ENCODE results near the gene WNT9B.

WNT9B gene

DNA sequence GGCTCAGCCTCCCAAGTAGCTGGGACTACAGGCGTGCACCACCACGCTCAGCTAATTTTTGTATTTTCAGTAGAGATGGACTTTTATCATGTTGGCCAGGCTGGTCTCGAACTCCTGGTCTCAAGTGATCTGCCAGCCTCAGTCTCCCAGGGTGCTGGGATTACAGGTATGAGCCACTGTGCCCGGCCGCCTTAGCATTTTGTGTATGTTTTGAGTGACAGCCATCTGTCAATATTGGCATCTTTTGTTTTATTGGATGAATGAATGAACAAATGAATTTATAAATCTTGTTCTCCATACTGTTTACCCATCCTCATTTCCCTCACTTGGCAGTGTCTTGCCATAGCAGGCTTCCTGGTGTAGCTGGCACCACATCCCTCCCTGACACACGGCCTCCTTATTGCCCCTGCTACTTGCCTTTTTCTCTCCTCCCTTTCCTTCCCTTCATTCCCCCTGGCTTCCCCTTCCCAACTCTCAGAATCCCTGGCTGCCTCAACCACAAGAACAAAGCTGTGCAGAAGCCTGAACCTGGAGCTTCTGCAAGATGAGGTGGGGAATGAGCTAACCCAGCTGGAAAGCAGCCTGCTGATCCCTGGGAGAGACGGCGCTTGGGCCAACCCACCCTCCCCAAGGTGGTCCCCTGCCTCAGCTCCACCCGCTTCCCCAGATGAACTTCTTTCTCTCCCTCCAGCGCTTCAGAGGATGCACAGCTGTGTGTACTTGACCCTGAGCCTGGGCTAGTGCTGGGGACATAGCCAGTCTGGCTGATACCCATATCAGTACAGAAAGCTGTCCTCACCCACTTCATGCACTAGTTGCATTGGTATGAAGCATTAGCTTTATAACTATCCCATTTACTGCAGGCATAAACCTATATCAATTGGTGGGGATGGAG, 34.3 kb downstream of the WNT9B start:
- DNase-seq: no peak

DNA sequence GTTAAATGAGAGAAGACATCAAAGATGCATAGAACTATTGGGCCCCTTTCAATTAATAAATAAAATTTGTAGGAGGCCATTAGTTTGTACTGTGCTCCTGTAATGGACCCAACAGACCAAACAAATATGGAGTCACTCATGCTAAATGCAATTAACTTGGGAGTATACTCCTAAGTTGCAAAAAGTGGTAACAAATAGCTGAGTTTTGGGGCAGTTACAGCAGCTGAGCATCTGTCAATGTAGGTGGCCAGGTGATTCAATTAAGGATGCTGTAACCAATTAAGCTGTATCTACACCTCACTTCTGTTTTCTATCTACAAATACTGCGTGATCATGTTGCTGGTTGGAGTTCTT, 34.9 kb downstream of the WNT9B start:
- no peak for DNase-seq

DNA sequence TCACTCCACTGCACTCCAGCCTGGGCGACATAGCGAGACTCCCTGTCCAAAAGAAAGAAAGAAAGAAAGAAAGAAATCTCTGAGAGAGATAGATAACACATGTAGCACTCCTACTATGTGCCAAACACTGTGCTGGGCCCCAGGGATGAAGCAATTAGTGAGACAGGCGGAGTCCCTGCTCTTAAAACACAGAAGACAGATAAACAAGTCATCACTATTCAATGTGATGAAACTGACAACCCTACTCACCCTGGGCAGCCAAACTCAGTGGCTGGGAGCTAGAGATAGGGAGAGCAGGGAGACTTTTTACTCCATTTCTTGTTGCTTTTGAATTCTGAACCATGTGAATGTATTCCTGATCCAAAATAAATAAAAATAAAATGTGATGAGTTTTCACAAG, 36.3 kb downstream of the WNT9B start:
- DNase-seq: no peak

DNA sequence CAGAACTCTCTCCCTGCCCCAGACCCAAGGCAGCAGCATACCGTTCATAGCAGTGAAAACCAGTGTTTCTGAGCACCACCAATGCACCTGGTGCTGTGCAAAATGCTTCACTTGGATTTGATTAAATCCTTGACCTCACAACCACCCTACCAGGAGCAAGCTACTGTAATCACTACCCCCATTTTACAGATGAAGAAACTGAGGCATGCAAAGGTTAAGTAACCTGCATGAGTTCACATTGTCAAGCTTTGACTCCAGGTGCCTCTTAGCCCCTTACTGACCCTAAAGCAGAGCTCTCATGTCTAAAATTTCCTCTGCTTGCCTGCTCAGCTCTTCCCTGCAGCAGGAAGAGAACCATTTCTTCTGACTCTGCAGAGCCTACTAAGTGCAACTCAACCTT, 37.3 kb downstream of the WNT9B start:
- no peak for DNase-seq

DNA sequence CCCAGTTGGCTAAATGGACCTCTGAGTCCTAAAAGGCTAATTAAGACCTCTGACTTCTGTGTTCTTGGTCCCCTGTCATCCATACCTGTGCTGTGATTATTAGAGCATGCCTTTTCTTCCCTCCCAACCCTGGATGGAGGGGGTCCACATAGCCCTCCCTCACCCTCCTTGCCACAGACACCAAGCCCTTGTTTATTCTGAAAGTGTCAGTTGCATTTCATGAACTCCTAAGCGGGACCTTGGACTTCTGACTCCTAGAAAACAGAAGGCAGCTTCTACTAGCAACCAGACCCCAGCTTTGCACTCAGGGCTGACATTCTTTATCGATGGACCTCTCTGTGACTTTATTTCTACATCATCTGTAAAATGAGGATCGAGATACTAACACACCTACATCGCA, 38.1 kb downstream of the WNT9B start:
- no peak for DNase-seq

DNA sequence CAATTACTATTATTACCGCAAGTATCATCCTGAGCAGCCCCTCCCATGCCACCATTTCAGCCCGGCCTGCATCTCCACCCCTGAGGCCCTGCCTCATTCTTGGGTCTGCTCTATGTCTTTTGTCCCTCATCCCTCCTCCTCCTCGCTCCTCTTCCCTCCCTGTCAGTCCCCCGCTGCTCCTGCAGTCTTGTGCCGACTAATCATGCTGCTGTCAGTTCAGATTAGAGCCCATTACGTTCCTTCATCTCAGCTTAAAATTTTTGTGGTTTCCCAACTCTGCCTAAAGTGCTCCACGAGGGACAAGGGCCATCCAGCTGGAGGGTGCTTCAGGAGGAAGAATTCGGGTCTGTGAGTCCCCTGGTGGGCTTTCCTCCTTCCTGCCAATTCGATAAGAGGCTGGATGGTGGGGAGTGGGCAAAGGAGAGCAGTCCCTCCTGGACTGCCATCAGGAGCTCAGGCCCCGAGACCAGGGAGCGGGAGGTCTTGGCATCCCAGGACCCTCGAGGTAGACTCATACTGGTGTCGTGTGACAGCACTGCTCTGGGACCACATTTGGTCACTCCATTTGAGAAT, 38.7 kb downstream of the WNT9B start:
- DNase-seq: no peak

DNA sequence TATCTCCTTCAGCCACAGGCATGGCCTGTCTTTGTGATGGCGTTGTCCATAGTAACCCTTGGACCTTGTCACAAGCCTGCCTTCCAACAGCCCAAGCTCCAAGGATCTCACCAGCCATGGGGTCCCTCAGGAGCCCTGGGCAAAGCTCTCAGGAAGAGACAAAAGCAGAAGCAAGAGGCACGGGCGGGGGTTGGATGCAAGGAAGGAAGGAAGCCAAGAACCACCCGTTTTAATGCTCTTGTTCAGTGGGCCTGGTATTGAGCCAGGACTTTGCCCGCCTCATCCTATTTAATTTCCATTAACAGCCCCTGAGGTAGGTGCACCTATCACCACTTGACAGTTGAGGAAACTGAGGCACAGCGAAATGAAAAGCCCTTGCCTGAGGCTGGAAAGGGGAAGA, 39.3 kb downstream of the WNT9B start:
- DNase-seq: no peak

DNA sequence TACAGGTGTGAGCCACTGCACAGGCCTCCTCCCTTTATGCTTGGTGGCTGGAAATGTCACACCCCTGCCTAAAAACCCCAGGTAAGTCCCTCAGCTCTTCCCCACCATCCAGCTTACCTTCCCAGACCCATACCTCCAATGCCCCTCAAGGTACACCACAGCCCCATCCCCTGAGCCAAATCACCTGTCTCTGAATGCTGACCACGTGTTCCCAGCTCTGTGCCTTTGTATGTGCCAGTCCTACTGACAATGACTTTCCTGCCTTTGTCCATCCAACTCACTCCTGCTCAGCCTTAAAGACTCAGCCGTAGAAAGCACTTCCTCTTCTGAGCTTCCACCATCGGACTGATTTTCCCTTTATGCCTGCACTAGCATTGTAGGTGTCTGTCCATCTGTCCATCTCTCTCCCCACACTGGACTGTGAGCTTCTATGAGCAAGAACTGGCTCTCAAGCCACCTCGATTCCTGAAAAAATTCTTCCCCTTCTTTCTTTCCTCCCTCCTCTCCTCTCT, 40.9 kb downstream of the WNT9B start:
- DNase-seq: no peak

DNA sequence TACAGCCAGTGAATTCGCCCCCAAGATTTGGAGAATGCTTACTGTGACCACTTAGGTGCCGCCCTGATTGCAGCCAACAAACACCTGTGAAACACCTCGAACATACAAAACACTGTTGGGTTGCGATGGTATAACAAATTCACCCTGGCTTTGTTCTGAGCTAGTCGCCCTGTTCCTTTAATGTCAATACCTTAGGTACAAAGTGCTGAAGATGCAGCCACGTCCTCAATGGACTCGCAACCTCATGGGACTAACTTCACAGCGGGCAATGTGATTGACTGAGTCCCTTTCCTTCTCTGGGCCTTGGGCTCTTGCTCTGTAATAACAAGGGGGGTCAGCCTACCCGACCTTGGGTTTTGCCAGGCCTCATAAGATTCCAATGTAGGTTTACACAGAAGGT, 42.6 kb downstream of the WNT9B start:
- DNase-seq: no peak

DNA sequence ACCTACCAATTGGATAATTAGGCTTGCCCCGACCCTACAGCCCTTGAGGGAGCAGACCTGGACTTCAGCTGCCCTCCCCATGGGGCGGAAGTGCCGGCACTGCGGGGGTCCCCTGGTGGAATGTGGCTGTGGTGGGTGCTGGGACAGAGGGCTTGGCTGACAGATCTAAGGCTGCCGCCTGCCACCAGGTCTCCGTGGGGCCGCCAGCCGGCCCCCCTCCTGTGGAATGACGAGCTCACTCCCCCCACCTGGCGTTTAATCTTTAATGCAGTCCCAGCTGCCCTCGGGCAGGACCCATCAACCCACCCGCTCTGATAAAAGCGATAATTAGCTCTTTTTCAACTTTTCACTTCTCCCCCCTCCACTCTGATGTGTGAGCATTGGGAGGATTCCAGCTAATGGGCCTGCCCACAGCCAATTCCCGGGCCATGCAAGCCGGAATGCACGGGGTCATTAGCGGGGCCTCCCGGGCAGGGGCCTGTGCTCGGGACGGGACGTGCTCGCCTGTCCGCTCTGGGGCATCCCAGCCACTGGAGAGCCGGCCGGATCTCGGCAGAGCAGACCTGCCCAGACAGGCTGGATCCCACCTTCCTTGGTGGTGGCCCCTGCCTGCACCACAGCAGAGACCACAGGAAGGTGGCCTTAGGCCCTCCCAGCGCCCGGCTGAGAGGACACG, 43.2 kb downstream of the WNT9B start:
- DNase-seq: no peak

DNA sequence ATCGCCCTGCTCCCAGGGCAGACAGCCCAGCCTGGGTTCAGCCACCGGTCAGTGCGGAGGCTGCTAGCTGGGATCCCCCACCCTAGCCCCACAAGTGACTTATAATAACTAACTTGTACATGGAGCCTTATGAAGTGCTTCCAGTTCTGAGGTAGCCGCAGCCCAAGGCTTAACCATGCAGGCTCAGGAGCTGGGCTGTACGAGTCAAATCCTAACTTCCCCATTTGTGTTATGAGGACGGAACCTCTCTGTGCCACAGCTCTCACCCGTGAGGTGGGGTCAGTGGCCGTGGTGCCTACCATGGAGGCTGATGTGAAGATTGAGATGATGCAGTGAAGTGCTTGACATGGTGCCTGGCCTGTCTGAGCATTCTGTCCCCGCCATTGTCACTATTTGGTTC, 43.8 kb downstream of the WNT9B start:
- no peak for DNase-seq

DNA sequence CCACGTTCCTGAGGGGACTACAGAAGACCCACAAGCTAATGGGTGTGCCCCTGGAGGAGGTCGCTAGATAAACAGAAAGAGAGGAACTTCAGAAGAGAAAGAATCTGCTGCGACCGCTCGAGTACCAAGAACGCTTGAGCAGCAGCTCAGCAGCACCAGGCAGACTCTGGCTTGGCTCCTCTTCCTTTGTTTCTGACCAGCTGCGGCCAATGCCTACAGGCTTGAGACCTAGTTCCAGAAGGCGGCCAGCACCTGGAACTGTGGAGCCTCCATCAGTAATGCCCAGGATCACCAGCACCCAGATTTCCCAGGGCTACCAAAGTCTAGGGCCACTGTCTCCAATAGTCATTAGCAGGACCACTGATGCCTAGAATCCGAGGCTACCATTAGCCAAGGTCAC, 45.6 kb downstream of the WNT9B start:
- no peak for DNase-seq

DNA sequence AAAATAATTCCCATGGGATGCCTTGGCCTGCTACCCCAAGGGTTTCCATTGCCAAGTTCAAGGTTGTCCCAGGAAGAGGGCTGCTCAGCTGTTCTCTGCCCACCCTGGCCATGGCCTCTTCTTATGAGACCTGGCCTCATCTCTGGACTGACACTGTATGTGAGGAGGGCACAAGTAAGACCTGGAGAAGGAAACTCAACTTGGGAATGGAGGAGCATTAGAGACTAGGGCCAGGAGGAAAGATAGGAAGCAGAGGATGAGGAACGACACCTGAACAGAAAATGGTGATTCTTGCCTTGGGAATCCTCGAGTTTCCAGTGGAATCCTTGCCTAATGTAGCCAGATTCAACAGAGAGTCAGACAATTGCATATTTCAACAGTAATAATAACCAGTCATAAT, 47.0 kb downstream of the WNT9B start:
- no peak for DNase-seq

DNA sequence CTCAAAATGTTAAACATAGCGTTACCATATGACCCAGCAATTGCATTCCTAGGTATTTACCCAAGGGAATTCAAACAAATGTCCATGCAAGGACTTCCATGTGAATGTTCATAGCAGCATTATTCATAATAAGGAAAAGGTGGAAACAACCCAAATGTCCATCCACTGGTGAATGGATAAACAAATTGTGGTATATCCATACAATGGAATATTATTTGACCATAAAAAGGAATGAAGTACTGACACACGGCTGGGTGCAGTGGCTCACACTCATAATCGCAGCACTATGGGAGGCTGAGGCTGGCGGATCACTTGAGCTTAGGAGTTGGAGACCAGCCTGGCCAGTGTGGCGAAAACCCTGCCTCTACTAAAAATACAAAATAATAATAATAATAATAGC, 47.5 kb downstream of the WNT9B start:
- no peak for DNase-seq

DNA sequence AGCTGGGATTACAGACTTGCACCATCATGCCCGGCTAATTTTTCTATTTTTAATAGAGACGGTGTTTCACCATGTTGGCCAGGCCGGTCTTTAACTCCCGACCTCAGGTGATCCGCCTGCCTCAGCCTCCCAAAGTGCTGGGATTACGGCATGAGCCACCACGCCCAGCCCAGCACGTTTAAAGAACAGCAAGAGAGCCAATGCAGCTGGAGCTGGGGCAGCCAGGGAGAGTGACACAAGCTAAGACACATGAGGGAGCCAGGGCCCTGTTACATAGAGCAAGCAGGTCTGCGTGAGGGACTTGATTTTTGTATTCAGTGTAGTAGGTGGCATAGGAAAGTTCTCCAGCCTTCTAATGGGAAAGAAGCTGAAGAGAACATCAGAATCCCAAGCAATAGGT, 49.9 kb downstream of the WNT9B start:
- DNase-seq: no peak

DNA sequence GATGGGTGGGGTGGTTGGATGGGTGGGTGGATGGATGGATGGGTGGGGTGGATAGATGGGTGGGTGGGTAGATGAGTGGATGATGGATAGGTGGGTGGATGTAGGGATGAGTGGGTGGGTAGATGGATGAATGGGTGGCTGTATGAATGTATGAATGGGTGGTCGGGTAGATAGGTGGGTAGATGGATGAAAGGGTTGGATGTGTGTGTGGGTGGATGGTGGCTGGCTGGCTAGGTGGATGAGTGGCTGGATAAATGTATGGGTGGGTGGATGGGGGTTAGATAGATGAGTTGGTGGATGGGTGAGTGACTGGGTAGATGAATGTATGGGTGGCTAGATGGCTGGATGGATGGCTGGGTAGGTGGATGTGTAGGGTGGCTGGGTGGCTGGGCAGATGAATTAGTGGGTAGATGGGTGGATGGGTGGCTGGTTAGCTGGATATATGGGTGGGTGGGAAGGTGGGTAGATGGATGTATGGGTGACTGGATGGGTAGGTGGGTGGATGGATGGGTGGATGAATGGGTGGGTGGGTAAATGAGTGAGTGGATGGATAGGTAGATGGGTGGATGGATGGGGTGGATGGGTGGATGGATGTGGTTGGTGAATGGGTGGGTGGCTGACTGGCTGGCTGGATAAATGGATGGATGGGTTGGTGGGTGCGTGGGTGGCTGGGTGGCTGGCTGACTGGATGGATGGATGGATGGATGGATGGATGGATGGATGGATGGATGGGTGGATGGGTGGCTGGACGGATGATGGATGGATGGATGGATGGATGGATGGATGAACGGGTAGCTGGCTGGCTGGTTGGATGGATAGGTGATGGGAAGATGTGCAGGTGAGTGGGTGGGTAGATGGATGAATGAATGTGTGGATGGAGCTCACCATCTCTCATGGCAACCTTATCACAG, 52.6 kb downstream of the WNT9B start:
- DNase-seq: no peak

DNA sequence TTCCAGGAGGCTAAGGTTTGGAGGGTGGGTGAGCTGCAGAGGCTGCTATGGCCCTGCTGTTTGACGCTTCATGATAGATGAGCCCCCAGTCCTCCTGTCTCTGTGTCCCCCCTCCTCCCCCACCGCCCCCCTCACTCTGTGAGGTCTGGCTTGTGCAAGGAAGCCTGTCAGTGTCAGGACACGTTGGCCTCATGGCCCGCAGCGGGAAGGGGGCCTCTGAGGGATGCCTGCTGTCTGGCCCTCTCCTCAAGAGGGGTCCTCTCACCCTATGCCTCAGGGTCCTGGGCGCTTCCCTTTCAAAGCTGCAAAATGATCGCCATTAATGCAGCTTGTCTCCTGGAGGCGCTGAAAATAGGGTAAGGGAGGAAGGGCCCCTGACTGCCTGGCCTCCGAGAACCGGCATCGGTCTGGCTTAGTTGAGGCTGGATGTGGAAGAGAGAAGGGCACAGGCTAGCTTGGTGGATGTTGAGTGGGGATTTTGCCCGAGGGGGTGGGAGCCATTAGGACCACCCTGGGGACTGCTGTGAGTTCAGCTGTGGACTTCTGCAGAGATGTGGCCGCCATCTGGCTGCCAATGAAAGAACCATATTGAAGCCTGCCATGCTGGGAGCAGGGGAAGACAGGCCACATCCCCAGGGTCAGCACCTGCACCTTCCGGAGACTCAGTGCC, 56.8 kb downstream of the WNT9B start:
- no peak for DNase-seq

DNA sequence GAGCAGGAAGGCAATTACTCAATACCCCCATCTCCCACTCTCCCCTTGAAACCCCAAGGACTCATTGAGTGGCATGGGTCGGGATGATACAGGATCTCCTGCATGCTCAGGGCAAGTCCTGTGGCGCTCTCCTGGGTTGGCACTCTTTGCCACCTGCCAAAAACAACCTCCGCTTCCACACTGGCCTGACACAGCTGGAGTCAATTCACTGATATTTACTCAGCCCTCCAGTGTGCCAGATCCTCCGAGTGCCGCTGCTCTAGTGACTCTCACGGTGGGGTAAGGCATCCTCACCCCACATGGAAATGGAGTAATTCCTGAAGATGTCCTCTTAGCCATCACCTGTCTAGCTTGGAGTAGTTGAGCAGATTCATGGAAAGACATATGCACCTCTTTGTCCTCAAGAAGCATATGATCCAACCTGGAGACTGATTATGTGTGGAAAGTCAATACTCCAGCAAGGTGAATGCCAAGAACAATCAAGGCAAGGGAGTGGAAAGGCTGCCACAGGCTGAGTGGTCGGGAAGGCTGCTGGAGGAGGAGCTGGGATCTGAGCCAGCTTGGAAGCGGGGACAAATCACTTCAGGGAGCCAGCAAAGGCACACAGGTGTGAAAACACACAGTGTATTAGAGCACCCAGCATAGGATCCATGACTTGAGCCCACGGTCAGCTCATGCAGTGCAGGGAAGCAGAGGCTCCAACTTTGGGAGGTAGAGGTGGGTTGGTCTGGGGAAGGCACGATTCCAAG, 59.0 kb downstream of the WNT9B start:
- peak; percentile 83 for DNase-seq

DNA sequence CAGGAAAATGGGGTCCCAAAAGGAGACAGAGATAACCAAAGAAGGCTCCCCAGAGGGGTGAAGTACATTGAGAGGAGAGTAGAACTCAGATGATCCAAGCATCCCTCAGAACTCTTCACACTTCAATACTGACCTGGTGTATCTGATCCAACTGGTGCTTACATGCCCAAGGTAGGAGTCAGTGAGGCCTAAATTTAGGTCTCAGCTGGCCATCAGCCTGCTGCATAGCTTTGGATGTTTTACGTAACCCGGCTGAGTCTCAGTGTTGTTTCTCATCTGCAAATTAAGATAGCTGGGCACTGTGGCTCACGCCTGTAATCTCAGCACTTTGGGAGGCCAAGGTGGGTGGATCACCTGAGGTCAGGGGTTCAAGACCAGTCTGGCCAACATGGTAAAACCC, 59.9 kb downstream of the WNT9B start:
- DNase-seq: no peak

DNA sequence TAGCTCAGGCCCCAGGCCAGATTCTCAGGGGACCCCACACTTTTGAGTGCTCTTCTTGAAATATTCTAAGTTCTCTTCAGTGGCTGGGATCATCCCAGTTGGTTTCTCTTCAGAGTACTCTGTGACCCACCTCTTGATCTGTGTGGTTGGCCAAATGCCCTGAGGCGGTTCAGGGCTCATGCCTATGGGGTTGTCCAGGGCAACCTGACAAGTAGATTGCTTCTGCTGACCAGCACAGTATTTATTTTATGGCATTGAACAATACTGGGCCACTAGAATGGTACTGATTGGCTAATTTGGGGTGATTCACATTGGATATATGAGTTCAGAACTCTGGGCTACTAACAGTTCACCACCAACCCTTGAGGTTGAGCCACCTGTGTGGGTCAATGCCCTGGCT, 64.2 kb downstream of the WNT9B start:
- DNase-seq: no peak

DNA sequence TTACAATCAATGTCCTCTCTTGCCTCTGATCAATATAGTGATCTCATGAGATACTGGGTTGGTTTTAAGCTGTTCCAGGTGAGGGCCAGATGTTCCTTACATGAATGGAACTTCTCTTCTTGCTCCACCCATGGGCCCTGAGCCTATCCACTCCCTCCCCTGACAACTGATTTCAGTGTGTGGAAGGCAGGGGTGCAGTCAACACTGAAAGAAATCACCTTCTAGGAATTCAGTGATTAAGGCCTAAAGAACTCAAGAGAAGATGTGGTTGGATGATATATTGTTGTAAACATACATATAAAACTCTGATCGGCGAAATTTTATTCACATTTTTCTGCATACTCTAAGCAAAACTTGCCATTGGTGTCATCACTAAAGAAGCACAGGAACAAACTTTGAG, 64.8 kb downstream of the WNT9B start:
- no peak for DNase-seq

DNA sequence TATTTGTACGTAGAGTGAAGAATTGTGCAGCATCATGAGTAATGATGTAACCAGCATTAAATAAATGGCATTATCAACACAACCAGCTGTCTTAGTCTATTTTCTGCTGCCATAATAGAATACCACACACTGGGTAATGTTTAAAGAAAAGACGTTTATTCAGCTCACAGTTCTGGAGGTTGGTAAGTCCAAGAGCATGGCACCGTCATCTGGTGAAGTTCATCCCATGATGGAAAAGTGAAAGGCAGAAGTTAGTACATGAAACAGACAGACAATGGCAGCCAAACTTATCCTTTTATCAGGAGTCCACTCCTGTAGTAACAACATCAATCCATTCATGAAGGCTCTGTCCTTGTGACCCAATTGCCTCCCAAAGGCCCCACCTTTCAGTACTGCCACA, 65.2 kb downstream of the WNT9B start:
- no peak for DNase-seq
